Measurements from ENCODE around the gene RALGAPB. TPM values are rescaled to one million over a fixed set of nuclear protein-coding genes. Genes with fewer than 3 reads are reported as not detected.

RALGAPB gene
- total RNA-seq, 1 experiment from 2014 or later, result 30.4 TPM

- Histone ChIP-seq H3K27ac (ENCODE audit: low read length) (no peak overlapping the region), H3K9me3 (ENCODE audit: low read length) (no peaks in the 10 kb centered on the region), H4K20me1 (ENCODE audit: low read length) (no peaks in the 10 kb centered on the region), H3K36me3 (ENCODE audit: low read depth, low read length) (peaks cover 25% of the 10 kb centered on the region), H3K4me2 (ENCODE audit: low read length) (no peak overlapping the region), H2AFZ (ENCODE audit: low read length) (no peak overlapping the region), H3K4me3 (ENCODE audit: low read length) (no peak overlapping the region), H3K9ac (ENCODE audit: low read length) (no peak overlapping the region), H3K27me3 (ENCODE audit: low read length) (no peaks in the 10 kb centered on the region), H3K79me2 (ENCODE audit: low read length) (no peaks in the 10 kb centered on the region), H3K4me1 (ENCODE audit: insufficient read depth, low read length) (no peaks in the 10 kb centered on the region), H3K9me2 (replicated peaks; ENCODE audit: low read length) (no peaks in the 10 kb centered on the region), H3F3A (ENCODE audit: low read length, unreplicated experiment) (no peaks in the 10 kb centered on the region)
- intact Hi-C loops (cut with micrococcal nuclease), result no loop called here
- BruUV-seq (replicated peaks), result no TSS peak
- ChIA-PET CTCF (no interaction called here), POLR2A (ENCODE audit: unreplicated experiment) (no interaction called here)
- no peak for DNase-seq
- TF ChIP-seq EZH2 (IDR thresholded peaks at IDR 0.05; ENCODE audit: low read length, unreplicated experiment) (no peak), CTCF (conservative IDR thresholded peaks at IDR 0.05; ENCODE audit: low read depth, low read length) (no peak)
- no peak for ATAC-seq
Observed at GRCh38 chr20:38566036-38566598, 93.5 kb downstream of the RALGAPB start.

DNA sequence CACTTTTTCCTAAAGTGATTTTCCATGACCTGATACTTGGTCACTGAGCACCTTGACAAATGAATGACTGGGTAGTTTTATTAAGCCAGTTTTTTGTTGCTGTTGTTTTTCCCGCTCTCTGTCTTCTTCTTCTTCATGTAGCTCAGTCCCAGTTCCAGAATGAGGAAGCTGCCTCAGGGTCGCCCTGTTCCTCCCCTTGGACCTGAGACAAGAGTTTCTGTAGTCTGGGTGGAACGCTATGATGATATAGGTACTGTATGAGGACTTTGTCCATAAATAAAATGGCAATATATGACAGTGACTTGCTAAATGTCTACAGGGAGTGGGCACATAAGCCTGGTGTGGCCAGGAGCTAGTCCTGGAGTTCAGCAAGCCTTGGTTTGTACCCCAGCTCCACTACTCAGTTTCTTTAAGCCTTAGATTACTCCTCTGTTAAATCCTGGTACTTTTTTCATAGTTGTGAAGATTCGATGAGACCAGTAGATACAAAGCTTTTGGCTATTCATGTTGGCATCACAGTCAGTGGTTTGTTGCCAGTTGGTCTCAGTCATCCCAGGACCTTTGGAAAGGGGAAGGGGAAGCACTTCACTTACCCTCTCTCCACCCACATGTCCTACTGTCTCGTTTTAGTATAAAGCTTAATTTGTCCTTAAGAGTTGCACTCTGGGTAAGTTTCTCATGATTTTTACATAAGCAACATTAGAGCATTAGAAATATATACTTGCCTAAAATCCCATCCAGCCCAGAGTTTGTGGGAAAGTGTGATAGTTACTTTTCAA is 97.3 kb downstream of the RALGAPB start:
- peaks cover 37% of the 10 kb centered on the region for H3K36me3 ChIP-seq (ENCODE audit: low read depth, low read length)
- no peaks in the 10 kb centered on the region for H3K79me2 ChIP-seq (ENCODE audit: low read length)
- no peak overlapping the region for H3K27ac ChIP-seq (ENCODE audit: low read length)
- H4K20me1 ChIP-seq (ENCODE audit: low read length), result no peaks in the 10 kb centered on the region
- no peaks in the 10 kb centered on the region for H3K4me1 ChIP-seq (ENCODE audit: insufficient read depth, low read length)
- ATAC-seq (no peak), DNase-seq (no peak)
- no peaks in the 10 kb centered on the region for H3K9me2 ChIP-seq (replicated peaks; ENCODE audit: low read length)
- no peak for TF ChIP-seq CTCF (conservative IDR thresholded peaks at IDR 0.05; ENCODE audit: low read depth, low read length)
- TF ChIP-seq EZH2 (IDR thresholded peaks at IDR 0.05; ENCODE audit: low read length, unreplicated experiment), result no peak
- no peak for TF ChIP-seq EZH2phosphoT487 (IDR thresholded peaks at IDR 0.05; ENCODE audit: borderline replicate concordance, low read length)
- ChIA-PET CTCF (no interaction called here), POLR2A (ENCODE audit: unreplicated experiment) (no interaction called here)
- intact Hi-C loops (cut with micrococcal nuclease), result no loop called here
- no peak overlapping the region for H2AFZ ChIP-seq (ENCODE audit: low read length)
- BruUV-seq (replicated peaks), result no TSS peak
- no peaks in the 10 kb centered on the region for H3K9me3 ChIP-seq (ENCODE audit: low read length)
- no peaks in the 10 kb centered on the region for H3F3A ChIP-seq (ENCODE audit: low read length, unreplicated experiment)
- no peaks in the 10 kb centered on the region for H3K27me3 ChIP-seq (ENCODE audit: low read length)
- no peak overlapping the region for H3K4me3 ChIP-seq (ENCODE audit: low read length)
- no peak overlapping the region for H3K4me2 ChIP-seq (ENCODE audit: low read length)
- no peak overlapping the region for H3K9ac ChIP-seq (ENCODE audit: low read length)

GRCh38 chr20:38573413-38573812 is 100.8 kb downstream of the RALGAPB start:
- H3K27me3 ChIP-seq (ENCODE audit: low read length), result no peaks in the 10 kb centered on the region
- TF ChIP-seq EZH2phosphoT487 (IDR thresholded peaks at IDR 0.05; ENCODE audit: borderline replicate concordance, low read length) (no peak), EZH2 (IDR thresholded peaks at IDR 0.05; ENCODE audit: low read length, unreplicated experiment) (no peak), CTCF (conservative IDR thresholded peaks at IDR 0.05; ENCODE audit: low read depth, low read length) (no peak)
- no peak overlapping the region for H3K9ac ChIP-seq (ENCODE audit: low read length)
- H3K9me2 ChIP-seq (replicated peaks; ENCODE audit: low read length), result no peaks in the 10 kb centered on the region
- POLR2A ChIA-PET (ENCODE audit: unreplicated experiment), result no interaction called here
- H3K4me2 ChIP-seq (ENCODE audit: low read length), result no peak overlapping the region
- no peaks in the 10 kb centered on the region for H4K20me1 ChIP-seq (ENCODE audit: low read length)
- BruUV-seq (replicated peaks), result no TSS peak
- H2AFZ ChIP-seq (ENCODE audit: low read length), result no peak overlapping the region
- peaks cover 35% of the 10 kb centered on the region for H3K36me3 ChIP-seq (ENCODE audit: low read depth, low read length)
- CTCF ChIA-PET, result interaction anchor here (0.6 kb wide), 1 partner anchor 55 kb away, joined by 5 read pairs; no protein-coding TSS in a partner anchor
- intact Hi-C loops (cut with micrococcal nuclease), result no loop called here
- H3K27ac ChIP-seq (ENCODE audit: low read length), result no peak overlapping the region
- no peaks in the 10 kb centered on the region for H3F3A ChIP-seq (ENCODE audit: low read length, unreplicated experiment)
- H3K4me1 ChIP-seq (ENCODE audit: insufficient read depth, low read length), result no peaks in the 10 kb centered on the region
- H3K4me3 ChIP-seq (ENCODE audit: low read length), result no peak overlapping the region
- DNase-seq, result no peak
- H3K79me2 ChIP-seq (ENCODE audit: low read length), result no peaks in the 10 kb centered on the region
- no peaks in the 10 kb centered on the region for H3K9me3 ChIP-seq (ENCODE audit: low read length)
- no peak for ATAC-seq
